Uterus (tissue), 4 donors: ENCODE measurements around the gene C5orf63. TPM values are rescaled to one million over a fixed set of nuclear protein-coding genes. Genes with fewer than 3 reads are reported as not detected.

Source experiments
- DNase-seq, 2 donors: peaks; one replicate each; pipeline ENCODE4 v3.0.0-alpha.2; 2019 to 2020
- H3K27ac ChIP-seq, 2 donors: fragments of 200-600 bp; sonication (generic); 1 replicate in 1 of 2; 2 replicates in 1 of 2; pipeline ENCODE4 v1.5.1; 2016 to 2018
- H3K27me3 ChIP-seq, 2 donors: fragments of 200-600 bp; sonication (generic); one replicate each; pipeline ENCODE4 v1.5.1; 2018 to 2019; ENCODE audit warnings: control low read depth in 1 of 2
- H3K36me3 ChIP-seq, 2 donors: fragments of 200-600 bp; sonication (generic); one replicate each; pipeline ENCODE4 v1.5.1; 2019; ENCODE audit warnings: control low read depth in 1 of 2
- H3K4me1 ChIP-seq, 2 donors: fragments of 200-600 bp; sonication (generic); one replicate each; pipeline ENCODE4 v1.5.1; 2018 to 2019; ENCODE audit warnings: control low read depth in 1 of 2
- H3K4me3 ChIP-seq, 2 donors: fragments of 200-600 bp; sonication (generic); 1 replicate in 1 of 2; 2 replicates in 1 of 2; pipeline ENCODE4 v1.5.1; 2018 to 2019; ENCODE audit warnings: mild to moderate bottlenecking in 1 of 2
- H3K9me3 ChIP-seq, 2 donors: fragments of 200-600 bp; sonication (generic); one replicate each; pipeline ENCODE4 v1.5.1; 2019; ENCODE audit warnings: control low read depth in 1 of 2
- CTCF ChIP-seq, 4 experiments: fragments of 200-600 bp in 2 of 4; fragments of 450-650 bp in 2 of 4; sonication (generic) in 2 of 4; IDR thresholded peaks; one replicate each; pipeline ENCODE4 v1.5.1; 2016 to 2019; ENCODE audit warnings: antibody characterized with exemption in 4 of 4, mild to moderate bottlenecking in 2 of 4, moderate library complexity in 1 of 4
- POLR2A ChIP-seq, 2 donors: fragments of 450-650 bp; IDR thresholded peaks; one replicate each; pipeline ENCODE4 v1.6.1; 2016; ENCODE audit warnings: antibody characterized with exemption in 2 of 2, mild to moderate bottlenecking in 1 of 2, moderate library complexity in 1 of 2
- intact Hi-C: fragments of 100-400 bp; cut with DNase I; formaldehyde crosslinking; loops from one replicate; pipeline ENCODE4 v1.15.1; 2023; ENCODE audit warnings: low total_unique reads
- total RNA-seq, 4 donors: library from RNA; depleted of rRNA in 3 of 4; stranded (reverse); fragments of >200 nt in 3 of 4; gene quantifications; one replicate each; pipeline versions ENCODE4 v1.1.0 to v1.2.4, GENCODE V29; 2014 to 2023
- donor health status: DM: yes; HTN: yes; CAD: no.

The C5orf63 gene
- total RNA-seq, 4 donors from 2014 or later, result 3.6 to 6.0 (median 4.8) TPM; not detected in 1

DNA sequence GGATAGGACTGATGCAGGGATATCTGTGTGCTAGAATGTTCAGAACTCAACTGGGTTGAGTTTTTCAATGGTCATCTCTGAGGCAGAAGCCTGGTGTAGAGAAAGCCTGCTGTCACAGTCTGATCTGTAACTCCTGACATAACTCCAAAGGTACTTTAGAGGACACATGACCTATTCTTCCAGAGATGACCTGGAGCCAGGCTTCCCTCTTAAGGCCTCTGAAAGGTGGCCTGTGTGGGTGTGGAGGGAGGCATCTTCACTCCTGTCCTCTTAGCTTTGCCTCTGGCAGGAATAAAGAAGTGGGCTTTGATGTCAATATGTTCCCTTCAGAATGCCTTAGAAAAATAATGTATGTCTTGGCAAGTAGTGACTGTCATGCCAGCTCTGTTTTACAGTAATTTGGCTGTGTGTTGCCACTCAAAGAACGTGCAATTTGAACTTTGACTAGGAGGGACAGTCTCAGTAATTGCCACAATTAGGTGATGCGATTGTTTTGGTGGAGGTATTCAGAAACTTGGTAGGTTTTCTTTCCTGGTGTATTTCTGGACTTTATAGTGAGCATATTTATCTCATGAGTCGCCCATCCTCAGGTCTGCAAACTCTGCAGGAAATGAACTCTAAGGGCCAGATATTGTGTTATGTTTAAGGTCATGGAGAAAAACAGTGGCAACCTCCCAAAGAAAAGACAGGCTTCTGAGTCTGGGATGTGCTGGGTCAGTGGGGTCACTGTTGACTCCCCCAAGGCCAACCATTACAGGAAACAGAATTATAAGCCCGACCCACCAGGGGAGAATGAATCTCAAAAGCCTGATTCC, 3.2 kb upstream of the C5orf63 start:
- peak in 1 of 2 donors; percentile 27 for DNase-seq
- H3K36me3 ChIP-seq, result no peaks in the 10 kb centered on the region
- no peak overlapping the region for H3K4me3 ChIP-seq
- no peaks in the 10 kb centered on the region for H3K27me3 ChIP-seq
- H3K4me1 ChIP-seq, result no peaks in the 10 kb centered on the region
- TF ChIP-seq CTCF (IDR thresholded peaks at IDR 0.05), result no peak
- no peak for TF ChIP-seq POLR2A (IDR thresholded peaks at IDR 0.05)
- peak overlapping the region in 1 of 2 donors; percentile 47 for H3K27ac ChIP-seq
- intact Hi-C loops, result no loop called here
- no peaks in the 10 kb centered on the region for H3K9me3 ChIP-seq

- Histone ChIP-seq H3K36me3 (no peaks in the 10 kb centered on the region), H3K27me3 (no peaks in the 10 kb centered on the region), H3K27ac (no peak overlapping the region), H3K4me1 (no peaks in the 10 kb centered on the region), H3K4me3 (no peak overlapping the region), H3K9me3 (no peaks in the 10 kb centered on the region)
- intact Hi-C loops, result no loop called here
- TF ChIP-seq CTCF (IDR thresholded peaks at IDR 0.05) (no peak), POLR2A (IDR thresholded peaks at IDR 0.05) (no peak)
- DNase-seq, result no peak
These were observed 1.2 kb upstream of the C5orf63 start for GRCh38 chr5:127074466-127074865.

- TF ChIP-seq POLR2A (IDR thresholded peaks at IDR 0.05), result no peak
- TF ChIP-seq CTCF (IDR thresholded peaks at IDR 0.05), result no peak
- intact Hi-C loops, result no loop called here
- no peak overlapping the region for H3K4me3 ChIP-seq
- no peaks in the 10 kb centered on the region for H3K9me3 ChIP-seq
- H3K36me3 ChIP-seq, result no peaks in the 10 kb centered on the region
- H3K27me3 ChIP-seq, result no peaks in the 10 kb centered on the region
- H3K27ac ChIP-seq, result no peak overlapping the region
- DNase-seq, result no peak
- no peaks in the 10 kb centered on the region for H3K4me1 ChIP-seq
These were observed 3.1 kb downstream of the C5orf63 start for GRCh38 chr5:127070243-127070642.

GRCh38 chr5:127068493-127069214, 4.6 kb downstream of the C5orf63 start:
- intact Hi-C loops, result no loop called here
- Histone ChIP-seq H3K36me3 (no peaks in the 10 kb centered on the region), H3K4me3 (no peak overlapping the region), H3K27me3 (no peaks in the 10 kb centered on the region), H3K4me1 (no peaks in the 10 kb centered on the region), H3K27ac (no peak overlapping the region), H3K9me3 (no peaks in the 10 kb centered on the region)
- TF ChIP-seq POLR2A (IDR thresholded peaks at IDR 0.05) (no peak), CTCF (IDR thresholded peaks at IDR 0.05) (no peak)
- DNase-seq, result no peak

DNA sequence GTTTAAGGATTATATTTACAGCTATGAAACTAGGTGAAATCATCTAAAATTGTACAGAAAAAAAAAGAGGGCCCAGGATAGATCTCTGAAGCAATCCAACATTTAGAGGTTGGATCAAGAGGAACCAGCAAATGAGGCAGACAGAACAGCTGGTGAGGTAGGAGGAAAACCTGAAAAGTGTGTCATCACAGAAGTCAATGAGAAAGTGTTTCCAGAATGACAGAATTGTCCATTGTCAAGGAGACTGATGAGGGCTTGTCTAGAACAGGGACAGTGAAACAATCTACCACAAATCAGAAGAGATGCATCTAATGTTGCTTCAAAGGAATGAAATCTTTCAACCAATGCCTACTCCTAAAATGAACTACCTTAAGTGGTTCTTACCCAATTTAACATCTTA, 6.6 kb downstream of the C5orf63 start:
- Histone ChIP-seq H3K9me3 (no peaks in the 10 kb centered on the region), H3K27me3 (no peaks in the 10 kb centered on the region), H3K36me3 (no peaks in the 10 kb centered on the region), H3K27ac (no peak overlapping the region), H3K4me3 (no peak overlapping the region), H3K4me1 (no peaks in the 10 kb centered on the region)
- intact Hi-C loops, result no loop called here
- DNase-seq, result no peak
- TF ChIP-seq CTCF (IDR thresholded peaks at IDR 0.05) (no peak), POLR2A (IDR thresholded peaks at IDR 0.05) (no peak)
